ENCODE results near the gene ESPL1. TPM values are rescaled to one million over a fixed set of nuclear protein-coding genes. Genes with fewer than 3 reads are reported as not detected.

The ESPL1 gene
- total and polyA plus RNA-seq, 2 of the 8 experiments (the other 6 are each of a cell fraction or from before 2014, with no cell fraction given): 31.8 to 52.7 TPM

GRCh38 chr12:53328043-53328435 lies 59.9 kb downstream of the ESPL1 start:
- Histone ChIP-seq H3K56ac (replicated peaks; ENCODE audit: insufficient read length, low read depth, low read length) (no peak overlapping the region), H4K8ac (ENCODE audit: extremely low read depth, insufficient read depth, low read length) (peak overlapping the region; percentile 53; the same call in 1 of the 2 replicates), H3K4me1 (replicated peaks in 1 of 4; ENCODE audit: control insufficient read depth in 3 of 4, insufficient read depth in 4 of 4, low read length in 3 of 4) (peaks cover 0 to 17% (median 9%) of the 10 kb centered on the region in 4 experiments; a peak in 6 of 7 replicates), H2BK12ac (ENCODE audit: low read depth, low read length) (peak overlapping the region; percentile 60; the same call in 1 of the 2 replicates), H3K4me2 (ENCODE audit: insufficient read depth in 1 of 2, low read depth in 2 of 2, low read length in 2 of 2) (peak overlapping the region; percentile 22 to 40; a peak in 2 of 4 replicates), H4K20me1 (replicated peaks in 1 of 2; ENCODE audit: control insufficient read depth in 1 of 2, insufficient read depth in 2 of 2, low read length in 2 of 2) (peaks cover 0 to 2% of the 10 kb centered on the region in 2 experiments), H3K27me3 (replicated peaks in 1 of 4; ENCODE audit: control insufficient read depth in 3 of 4, extremely low read depth in 1 of 4, insufficient read depth in 3 of 4, low read length in 3 of 4) (peaks cover 13 to 51% (median 43%) of the 10 kb centered on the region in 4 experiments), H3K27ac (ENCODE audit: low read depth, low read length) (no peak overlapping the region), H3K4me3 (ENCODE audit: extremely low read depth in 1 of 4, insufficient read depth in 2 of 4, low read depth in 3 of 4, low read length in 4 of 4) (no peak overlapping the region), H2BK120ac (replicated peaks; ENCODE audit: low read depth, low read length) (no peak overlapping the region), H3K79me2 (ENCODE audit: control insufficient read depth in 1 of 2, insufficient read depth in 2 of 2, low read length in 2 of 2) (no peaks in the 10 kb centered on the region), H2AFZ (ENCODE audit: low read length) (peak overlapping the region; percentile 77; the same call in 1 of the 2 replicates), H3K23ac (ENCODE audit: insufficient read length) (no peak overlapping the region), H3K36me3 (ENCODE audit: control insufficient read depth in 2 of 4, insufficient read depth in 4 of 4, low read length in 3 of 4) (no peaks in the 10 kb centered on the region), H3K79me1 (ENCODE audit: low read depth, low read length) (no peaks in the 10 kb centered on the region), H2BK5ac (ENCODE audit: low read depth, low read length) (no peak overlapping the region; the same call in 1 of the 2 replicates), H2BK15ac (ENCODE audit: low read length) (peak overlapping the region; percentile 97; the same call in 1 of the 2 replicates), H2BK20ac (ENCODE audit: low read length) (no peak overlapping the region), H3K9me3 (ENCODE audit: insufficient read depth in 2 of 2, low read depth in 1 of 2, low read length in 1 of 2) (no peaks in the 10 kb centered on the region), H3K18ac (ENCODE audit: extremely low read depth, low read length) (no peak overlapping the region; the same call in 1 of the 2 replicates), H3K23me2 (ENCODE audit: low read depth, low read length) (peaks cover 4% of the 10 kb centered on the region; the same call in 1 of the 2 replicates), H3K14ac (ENCODE audit: insufficient read length) (no peak overlapping the region), H4K5ac (ENCODE audit: insufficient read length, low read depth, low read length) (no peak overlapping the region), H3K4ac (replicated peaks; ENCODE audit: insufficient read length, low read depth, low read length) (no peak overlapping the region), H4K91ac (replicated peaks; ENCODE audit: insufficient read length, low read length) (no peak overlapping the region), H3K9ac (replicated peaks in 1 of 4; ENCODE audit: extremely low read depth in 1 of 4, low read depth in 3 of 4, low read length in 3 of 4) (no peak overlapping the region), H2AK5ac (ENCODE audit: low read depth, low read length) (no peak overlapping the region)
- no peak for TF ChIP-seq RXRA (IDR thresholded peaks at IDR 0.05; ENCODE audit: insufficient read depth, low read depth, low read length)
- no peak for TF ChIP-seq PHF8 (conservative IDR thresholded peaks at IDR 0.05; ENCODE audit: low read depth, low read length)
- no peak for TF ChIP-seq POLR2AphosphoS5 (IDR thresholded peaks at IDR 0.05; ENCODE audit: low read depth, low read length)
- no peak for TF ChIP-seq SRF (IDR thresholded peaks at IDR 0.05; ENCODE audit: low read depth, low read length)
- peak; percentile 49 to 56 (median 54) for TF ChIP-seq CTCF (IDR thresholded peaks at IDR 0.05; ENCODE audit: control extremely low read depth in 1 of 3, insufficient read depth in 1 of 3, low read depth in 1 of 3, low read length in 3 of 3)
- TF ChIP-seq ASH2L (IDR thresholded peaks at IDR 0.05; ENCODE audit: low read length): no peak
- peak in 1 of 2 experiments; percentile 41; a peak in 2 of 4 replicates for TF ChIP-seq RAD21 (IDR thresholded peaks at IDR 0.05 in 1 of 2, conservative IDR thresholded peaks at IDR 0.05 in 1 of 2; ENCODE audit: low read depth in 2 of 2, low read length in 2 of 2)
- TF ChIP-seq CTBP2 (IDR thresholded peaks at IDR 0.05; ENCODE audit: borderline replicate concordance, insufficient read depth, insufficient read length, low read length): no peak
- DNase-seq (ENCODE audit: low read depth in 1 of 2, low spot score in 2 of 2): peak in 1 of 2 experiments; percentile 63
- 46% methylated on average over 16 of the region's 16 CpGs; no CpG with 5 or more reads in 1 of the 2 experiments for WGBS, 2 experiments (ENCODE audit: extremely low coverage in 1 of 2, insufficient coverage in 1 of 2, insufficient read length in 1 of 2, insufficient replicate concordance in 2 of 2, low coverage in 1 of 2, low lambda C conversion rate in 2 of 2, missing lambda C conversion rate in 1 of 2)
- FAIRE-seq: no peak
- ChIA-PET POLR2A (ENCODE audit: partially characterized antibody) (interaction anchor here (0.6 to 8.0 kb wide), 13 partner anchors 8 to 180 kb away, joined by 3 to 51 read pairs (median 4); partner anchors contain the start of genes MAP3K12, NPFF, PFDN5 and SP1), CTCF (ENCODE audit: partially characterized antibody) (interaction anchor here (0.7 to 21.2 kb wide), 28 partner anchors 8 to 190 kb away, joined by 3 to 381 read pairs (median 4); partner anchors contain the start of genes MYG1, NPFF and SP7)
